ENCODE results near the gene SENP1.
"Not testable (repeated sequence)": the region's sequence is repeated elsewhere in the genome, so short reads cannot be mapped to it uniquely, and the experiment has no call there.

Gene SENP1

GRCh38 chr12:48128800-48129199 is 22.9 kb upstream of the SENP1 start:
- Histone ChIP-seq H3K36me3 (ENCODE audit: insufficient read depth, low read length) (peaks cover 8% of the 10 kb centered on the region; the same call in 1 of the 2 replicates), H4K20me1 (ENCODE audit: insufficient read depth, low read length, poor library complexity, severe bottlenecking) (no peaks in the 10 kb centered on the region), H3K79me2 (ENCODE audit: insufficient read depth, low read length) (no peaks in the 10 kb centered on the region)

GRCh38 chr12:48126953-48127630 is 21.2 kb upstream of the SENP1 start:
- TF ChIP-seq EZH2phosphoT487 (IDR thresholded peaks at IDR 0.05; ENCODE audit: borderline replicate concordance) = no peak
- TF ChIP-seq, protein P1, sequence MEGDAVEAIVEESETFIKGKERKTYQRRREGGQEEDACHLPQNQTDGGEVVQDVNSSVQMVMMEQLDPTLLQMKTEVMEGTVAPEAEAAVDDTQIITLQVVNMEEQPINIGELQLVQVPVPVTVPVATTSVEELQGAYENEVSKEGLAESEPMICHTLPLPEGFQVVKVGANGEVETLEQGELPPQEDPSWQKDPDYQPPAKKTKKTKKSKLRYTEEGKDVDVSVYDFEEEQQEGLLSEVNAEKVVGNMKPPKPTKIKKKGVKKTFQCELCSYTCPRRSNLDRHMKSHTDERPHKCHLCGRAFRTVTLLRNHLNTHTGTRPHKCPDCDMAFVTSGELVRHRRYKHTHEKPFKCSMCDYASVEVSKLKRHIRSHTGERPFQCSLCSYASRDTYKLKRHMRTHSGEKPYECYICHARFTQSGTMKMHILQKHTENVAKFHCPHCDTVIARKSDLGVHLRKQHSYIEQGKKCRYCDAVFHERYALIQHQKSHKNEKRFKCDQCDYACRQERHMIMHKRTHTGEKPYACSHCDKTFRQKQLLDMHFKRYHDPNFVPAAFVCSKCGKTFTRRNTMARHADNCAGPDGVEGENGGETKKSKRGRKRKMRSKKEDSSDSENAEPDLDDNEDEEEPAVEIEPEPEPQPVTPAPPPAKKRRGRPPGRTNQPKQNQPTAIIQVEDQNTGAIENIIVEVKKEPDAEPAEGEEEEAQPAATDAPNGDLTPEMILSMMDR (conservative IDR thresholded peaks at IDR 0.05; ENCODE audit: low read length) = no peak
- H3K4me3 ChIP-seq (ENCODE audit: low read length, poor library complexity, severe bottlenecking) = no peak overlapping the region
- H4K20me1 ChIP-seq (ENCODE audit: insufficient read depth, low read length, poor library complexity, severe bottlenecking) = no peaks in the 10 kb centered on the region

More at GRCh38 chr12:48128800-48129199, 22.9 kb upstream of the SENP1 start:
- H3K9me2 ChIP-seq (replicated peaks; ENCODE audit: low read depth, low read length) = no peaks in the 10 kb centered on the region
- H3K4me3 ChIP-seq (ENCODE audit: low read length, poor library complexity, severe bottlenecking) = no peak overlapping the region
- no peak overlapping the region for H3K4me2 ChIP-seq (ENCODE audit: low read depth, low read length, poor library complexity, severe bottlenecking)
- TF ChIP-seq EZH2phosphoT487 (IDR thresholded peaks at IDR 0.05; ENCODE audit: borderline replicate concordance) = no peak
- TF ChIP-seq, protein P1 (conservative IDR thresholded peaks at IDR 0.05; ENCODE audit: low read length) = no peak
- H3F3A ChIP-seq (ENCODE audit: low read depth) = no peaks in the 10 kb centered on the region
- no peaks in the 10 kb centered on the region for H3K27me3 ChIP-seq (ENCODE audit: insufficient read depth, low read length, poor library complexity, severe bottlenecking)
- H3K9ac ChIP-seq (ENCODE audit: low read depth, low read length, poor library complexity, severe bottlenecking) = no peak overlapping the region
- H3K4me1 ChIP-seq (ENCODE audit: insufficient read depth, low read length, poor library complexity, severe bottlenecking) = no peaks in the 10 kb centered on the region
- no peak overlapping the region for H2AFZ ChIP-seq (ENCODE audit: low read length)
- no peaks in the 10 kb centered on the region for H3K9me3 ChIP-seq (ENCODE audit: insufficient read depth, low read depth, low read length)

GRCh38 chr12:48125985-48126384 is 20.1 kb upstream of the SENP1 start:
- Histone ChIP-seq H3K79me2 (ENCODE audit: insufficient read depth, low read length) (no peaks in the 10 kb centered on the region), H4K20me1 (ENCODE audit: insufficient read depth, low read length, poor library complexity, severe bottlenecking) (no peaks in the 10 kb centered on the region), H3F3A (ENCODE audit: low read depth) (no peaks in the 10 kb centered on the region), H3K9me3 (ENCODE audit: insufficient read depth, low read depth, low read length) (no peaks in the 10 kb centered on the region), H3K9ac (ENCODE audit: low read depth, low read length, poor library complexity, severe bottlenecking) (no peak overlapping the region), H3K9me2 (replicated peaks; ENCODE audit: low read depth, low read length) (no peaks in the 10 kb centered on the region), H3K36me3 (ENCODE audit: insufficient read depth, low read length) (no peaks in the 10 kb centered on the region), H3K4me3 (ENCODE audit: low read length, poor library complexity, severe bottlenecking) (no peak overlapping the region), H3K27me3 (ENCODE audit: insufficient read depth, low read length, poor library complexity, severe bottlenecking) (no peaks in the 10 kb centered on the region), H3K4me1 (ENCODE audit: insufficient read depth, low read length, poor library complexity, severe bottlenecking) (no peaks in the 10 kb centered on the region), H2AFZ (ENCODE audit: low read length) (no peak overlapping the region), H3K4me2 (ENCODE audit: low read depth, low read length, poor library complexity, severe bottlenecking) (no peak overlapping the region)
- TF ChIP-seq, protein P1 (conservative IDR thresholded peaks at IDR 0.05; ENCODE audit: low read length) = no peak
- TF ChIP-seq EZH2phosphoT487 (IDR thresholded peaks at IDR 0.05; ENCODE audit: borderline replicate concordance) = no peak

More at GRCh38 chr12:48126953-48127630, 21.2 kb upstream of the SENP1 start:
- Histone ChIP-seq H3K9me3 (ENCODE audit: insufficient read depth, low read depth, low read length) (no peaks in the 10 kb centered on the region), H3K79me2 (ENCODE audit: insufficient read depth, low read length) (no peaks in the 10 kb centered on the region), H3K4me2 (ENCODE audit: low read depth, low read length, poor library complexity, severe bottlenecking) (no peak overlapping the region), H3K27me3 (ENCODE audit: insufficient read depth, low read length, poor library complexity, severe bottlenecking) (no peaks in the 10 kb centered on the region), H3K36me3 (ENCODE audit: insufficient read depth, low read length) (peaks cover 2% of the 10 kb centered on the region; the same call in 1 of the 2 replicates), H2AFZ (ENCODE audit: low read length) (no peak overlapping the region), H3K9ac (ENCODE audit: low read depth, low read length, poor library complexity, severe bottlenecking) (no peak overlapping the region), H3F3A (ENCODE audit: low read depth) (no peaks in the 10 kb centered on the region), H3K4me1 (ENCODE audit: insufficient read depth, low read length, poor library complexity, severe bottlenecking) (no peaks in the 10 kb centered on the region), H3K9me2 (replicated peaks; ENCODE audit: low read depth, low read length) (no peaks in the 10 kb centered on the region)

DNA sequence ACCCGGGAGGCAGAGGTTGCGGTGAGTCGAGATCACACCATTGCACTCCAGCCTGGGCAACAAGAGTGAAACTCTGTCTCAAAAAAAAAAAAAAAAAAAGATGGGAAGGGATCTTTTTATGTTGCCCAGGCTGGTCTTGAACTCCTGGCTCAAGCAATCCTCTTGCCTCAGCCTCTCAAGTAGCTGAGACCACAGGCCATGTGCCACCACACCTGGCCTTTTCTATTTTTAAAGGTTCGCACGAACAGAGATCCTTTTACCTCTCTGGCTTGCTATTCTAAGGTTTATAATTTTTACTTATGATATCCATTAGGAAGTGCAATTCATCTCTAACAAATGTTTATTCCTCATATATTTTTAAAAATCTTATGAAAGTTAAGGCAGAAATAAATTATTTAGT is 19.7 kb upstream of the SENP1 start:
- not testable (repeated sequence) for H3K79me2 ChIP-seq (ENCODE audit: insufficient read depth, low read length); H3K4me2 ChIP-seq (ENCODE audit: low read depth, low read length, poor library complexity, severe bottlenecking); H3K36me3 ChIP-seq (ENCODE audit: insufficient read depth, low read length); H4K20me1 ChIP-seq (ENCODE audit: insufficient read depth, low read length, poor library complexity, severe bottlenecking); H3K27me3 ChIP-seq (ENCODE audit: insufficient read depth, low read length, poor library complexity, severe bottlenecking); H3F3A ChIP-seq (ENCODE audit: low read depth); H2AFZ ChIP-seq (ENCODE audit: low read length); H3K4me1 ChIP-seq (ENCODE audit: insufficient read depth, low read length, poor library complexity, severe bottlenecking); H3K9me3 ChIP-seq (ENCODE audit: insufficient read depth, low read depth, low read length); H3K4me3 ChIP-seq (ENCODE audit: low read length, poor library complexity, severe bottlenecking); H3K9ac ChIP-seq (ENCODE audit: low read depth, low read length, poor library complexity, severe bottlenecking); H3K9me2 ChIP-seq (replicated peaks; ENCODE audit: low read depth, low read length)

All from Loucy (cell line).